SU-DHL-6 (cell line): Measurements from ENCODE around the gene ANKRD42.
"Not testable (repeated sequence)": the region's sequence is repeated elsewhere in the genome, so short reads cannot be mapped to it uniquely, and the experiment has no call there.

Experiments used
- H2AFZ ChIP-seq: fragments of 200-600 bp; sonication (generic); 2 replicates; pipeline ENCODE4 v1.6.1; 2014; ENCODE audit warnings: low read depth, mild to moderate bottlenecking, moderate library complexity, mixed read lengths, antibody characterized with exemption, low read length; ENCODE audit not compliant: severe bottlenecking
- H3F3A ChIP-seq: fragments of 200-600 bp; shearing (Covaris generic); 2 replicates; pipeline ENCODE4 v1.6.0; 2016; ENCODE audit warnings: antibody characterized with exemption, mild to moderate bottlenecking; ENCODE audit not compliant: insufficient read depth
- H3K27ac ChIP-seq: fragments of 200-600 bp; sonication (generic); 2 replicates; pipeline ENCODE4 v1.5.1; 2016; ENCODE audit warnings: low read depth, mild to moderate bottlenecking, low read length, moderate library complexity, mixed read lengths
- H3K27me3 ChIP-seq: fragments of 200-600 bp; sonication (generic), shearing (Covaris generic); 2 replicates; pipeline ENCODE4 v1.6.0; 2014; ENCODE audit warnings: mild to moderate bottlenecking, low read length
- H3K36me3 ChIP-seq: fragments of 200-600 bp; sonication (generic); 2 replicates; pipeline ENCODE4 v1.6.1; 2014; ENCODE audit warnings: mild to moderate bottlenecking, low read length, mixed read lengths
- H3K4me2 ChIP-seq: fragments of 300-600, 200-600 bp; shearing (Covaris generic), sonication (generic); 2 replicates; pipeline ENCODE4 v1.6.0; 2014; ENCODE audit warnings: low read length, low read depth, mild to moderate bottlenecking; ENCODE audit not compliant: poor library complexity, severe bottlenecking
- H3K4me3 ChIP-seq: fragments of 200-600 bp; sonication (generic); 2 replicates; pipeline ENCODE4 v1.5.1; 2014; ENCODE audit warnings: antibody characterized with exemption, low read length, mild to moderate bottlenecking, mixed read lengths; ENCODE audit not compliant: insufficient read depth, poor library complexity, severe bottlenecking
- H3K79me2 ChIP-seq: fragments of 200-600 bp; sonication (generic); 2 replicates; pipeline ENCODE4 v1.6.1; 2014; ENCODE audit warnings: mild to moderate bottlenecking, low read length, moderate library complexity; ENCODE audit not compliant: insufficient read depth
- H3K9ac ChIP-seq: fragments of 200-600 bp; sonication (generic); 2 replicates; pipeline ENCODE4 v1.7.0; 2014; ENCODE audit warnings: mild to moderate bottlenecking, low read length
- H3K9me2 ChIP-seq: fragments of 200-600 bp; sonication (generic); replicated peaks from 2 replicates; pipeline ENCODE4 v1.6.1; 2014; ENCODE audit warnings: low read length; ENCODE audit not compliant: insufficient read depth
- H3K9me3 ChIP-seq: fragments of 200-600 bp; sonication (generic); 2 replicates; pipeline ENCODE4 v1.6.1; 2014; ENCODE audit warnings: low read length, mixed read lengths; ENCODE audit not compliant: insufficient read depth
- H4K20me1 ChIP-seq: fragments of 200-600 bp; sonication (generic); 2 replicates; pipeline ENCODE4 v1.6.1; 2014; ENCODE audit warnings: low read depth, mild to moderate bottlenecking, antibody characterized with exemption, low read length, moderate library complexity, mixed read lengths
- CTCF ChIP-seq: fragments of 200-600 bp; sonication (generic); IDR thresholded peaks from one replicate; pipeline ENCODE4 v1.5.1; 2017; ENCODE audit warnings: antibody characterized with exemption, mild to moderate bottlenecking, low read length, moderate library complexity; ENCODE audit not compliant: insufficient read depth, poor library complexity, severe bottlenecking
- EZH2phosphoT487 ChIP-seq: fragments of 200-600 bp; sonication (generic), shearing (Covaris generic); conservative IDR thresholded peaks from 2 replicates; pipeline ENCODE4 v1.6.1; 2018; ENCODE audit warnings: mild to moderate bottlenecking, antibody characterized with exemption, low read length, moderate library complexity, mixed read lengths

The ANKRD42 gene

GRCh38 chr11:83205608-83206185, 12.2 kb downstream of the ANKRD42 start:
- no peaks in the 10 kb centered on the region for H4K20me1 ChIP-seq
- no peaks in the 10 kb centered on the region for H3F3A ChIP-seq
- no peaks in the 10 kb centered on the region for H3K9me2 ChIP-seq
- H3K4me3 ChIP-seq = no peak overlapping the region
- TF ChIP-seq CTCF = no peak
- TF ChIP-seq EZH2phosphoT487 = no peak
- H3K27ac ChIP-seq = no peak overlapping the region
- H3K4me2 ChIP-seq = no peak overlapping the region
- H3K9me3 ChIP-seq = no peaks in the 10 kb centered on the region
- no peak overlapping the region for H2AFZ ChIP-seq
- H3K36me3 ChIP-seq = no peaks in the 10 kb centered on the region
- H3K9ac ChIP-seq = no peak overlapping the region
- no peaks in the 10 kb centered on the region for H3K79me2 ChIP-seq
- H3K27me3 ChIP-seq = no peaks in the 10 kb centered on the region

DNA sequence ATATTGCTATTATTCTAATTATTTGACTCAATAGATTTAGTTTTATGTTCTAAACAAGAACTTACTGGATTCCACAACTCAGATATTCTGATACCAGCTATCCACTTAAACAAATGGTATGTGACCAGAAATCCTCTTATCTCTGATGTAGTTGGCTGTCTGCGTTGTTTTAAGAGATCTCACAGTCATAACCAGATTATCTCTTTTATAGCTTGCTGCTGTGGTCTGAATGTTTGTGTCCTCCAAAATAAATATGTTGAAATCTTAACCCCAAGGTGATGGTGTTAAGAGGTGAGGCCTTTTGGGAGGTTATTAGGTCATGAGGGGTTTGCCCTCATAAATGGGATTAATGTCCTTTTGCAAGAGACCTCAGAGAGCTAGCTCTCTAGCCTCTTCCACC, 12.7 kb downstream of the ANKRD42 start:
- H3K4me3 ChIP-seq = no peak overlapping the region

GRCh38 chr11:83206771-83207382, 13.4 kb downstream of the ANKRD42 start:
- not testable (repeated sequence) for H2AFZ ChIP-seq, H3K9ac ChIP-seq, H3K36me3 ChIP-seq, H3K9me3 ChIP-seq, H3K27me3 ChIP-seq, H3K4me3 ChIP-seq, H3K9me2 ChIP-seq, H3K27ac ChIP-seq, H4K20me1 ChIP-seq, H3K4me2 ChIP-seq, H3F3A ChIP-seq, H3K79me2 ChIP-seq

More for the DNA sequence above, 12.7 kb downstream of the ANKRD42 start:
- Histone ChIP-seq H3F3A (no peaks in the 10 kb centered on the region), H3K27ac (no peak overlapping the region), H3K36me3 (no peaks in the 10 kb centered on the region), H3K79me2 (no peaks in the 10 kb centered on the region), H3K9ac (no peak overlapping the region), H4K20me1 (no peaks in the 10 kb centered on the region), H3K4me2 (no peak overlapping the region), H3K9me2 (no peaks in the 10 kb centered on the region), H3K27me3 (no peaks in the 10 kb centered on the region), H2AFZ (no peak overlapping the region), H3K9me3 (no peaks in the 10 kb centered on the region)
- no peak for TF ChIP-seq CTCF
- no peak for TF ChIP-seq EZH2phosphoT487

- Histone ChIP-seq H2AFZ (no peak overlapping the region), H4K20me1 (no peaks in the 10 kb centered on the region), H3K36me3 (no peaks in the 10 kb centered on the region), H3K4me2 (no peak overlapping the region), H3F3A (no peaks in the 10 kb centered on the region), H3K27ac (no peak overlapping the region), H3K27me3 (no peaks in the 10 kb centered on the region), H3K79me2 (no peaks in the 10 kb centered on the region), H3K9me3 (no peaks in the 10 kb centered on the region), H3K4me3 (no peak overlapping the region), H3K9ac (no peak overlapping the region), H3K9me2 (no peaks in the 10 kb centered on the region)
- no peak for TF ChIP-seq CTCF
- no peak for TF ChIP-seq EZH2phosphoT487
Measured at GRCh38 chr11:83219095-83219494, 25.6 kb downstream of the ANKRD42 start.
